ENCODE results near the gene OGG1.

The OGG1 gene

GRCh38 chr3:9795207-9795606 is 45.5 kb downstream of the OGG1 start:
- ATAC-seq = no peak
- no peak for TF ChIP-seq ZFP30 (CRISPR knock-in tag; IDR thresholded peaks at IDR 0.05)
- no peak for TF ChIP-seq ZNF565 (CRISPR knock-in tag; conservative IDR thresholded peaks at IDR 0.05; ENCODE audit: low read depth)
- TF ChIP-seq ZFP3 (CRISPR knock-in tag; IDR thresholded peaks at IDR 0.05) = no peak
- no peak for TF ChIP-seq TSHZ2 (CRISPR knock-in tag; IDR thresholded peaks at IDR 0.05)
- no peak for TF ChIP-seq POU6F1 (CRISPR knock-in tag; IDR thresholded peaks at IDR 0.05; ENCODE audit: borderline replicate concordance, low read depth)
- no peak for TF ChIP-seq GLIS3 (CRISPR knock-in tag; IDR thresholded peaks at IDR 0.05)
- no peak for TF ChIP-seq ZNF70 (CRISPR knock-in tag; IDR thresholded peaks at IDR 0.05)
- TF ChIP-seq RARB (CRISPR knock-in tag; IDR thresholded peaks at IDR 0.05) = no peak
- no peak for TF ChIP-seq ZC3H10 (CRISPR knock-in tag; IDR thresholded peaks at IDR 0.05)
- no peak for TF ChIP-seq BACH2 (CRISPR knock-in tag; IDR thresholded peaks at IDR 0.05; ENCODE audit: borderline replicate concordance)
- no peak for TF ChIP-seq CREB5 (CRISPR knock-in tag; IDR thresholded peaks at IDR 0.05; ENCODE audit: low read depth)
- no peak for TF ChIP-seq TCF4 (CRISPR knock-in tag; IDR thresholded peaks at IDR 0.05; ENCODE audit: borderline replicate concordance)
- TF ChIP-seq CSRNP3 (CRISPR knock-in tag; IDR thresholded peaks at IDR 0.05) = no peak

GRCh38 chr3:9797196-9797945 is 47.6 kb downstream of the OGG1 start:
- ATAC-seq = no peak
- no peak for TF ChIP-seq ESRRG (CRISPR knock-in tag; IDR thresholded peaks at IDR 0.05)
- TF ChIP-seq ZC3H10 (CRISPR knock-in tag; IDR thresholded peaks at IDR 0.05) = no peak
- no peak for TF ChIP-seq ZFP30 (CRISPR knock-in tag; IDR thresholded peaks at IDR 0.05)
- no peak for TF ChIP-seq ISL1 (CRISPR knock-in tag; IDR thresholded peaks at IDR 0.05)
- no peak for TF ChIP-seq SNAI2 (CRISPR knock-in tag; IDR thresholded peaks at IDR 0.05)
- no peak for TF ChIP-seq RARB (CRISPR knock-in tag; IDR thresholded peaks at IDR 0.05)
- TF ChIP-seq ZNF70 (CRISPR knock-in tag; IDR thresholded peaks at IDR 0.05) = no peak
- no peak for TF ChIP-seq GLIS3 (CRISPR knock-in tag; IDR thresholded peaks at IDR 0.05)
- TF ChIP-seq CSRNP3 (CRISPR knock-in tag; IDR thresholded peaks at IDR 0.05) = no peak
- no peak for TF ChIP-seq ZNF565 (CRISPR knock-in tag; conservative IDR thresholded peaks at IDR 0.05; ENCODE audit: low read depth)
- no peak for TF ChIP-seq PATZ1 (CRISPR knock-in tag; IDR thresholded peaks at IDR 0.05; ENCODE audit: borderline replicate concordance)
- TF ChIP-seq OSR1 (CRISPR knock-in tag; IDR thresholded peaks at IDR 0.05) = no peak
- no peak for TF ChIP-seq ZFP3 (CRISPR knock-in tag; IDR thresholded peaks at IDR 0.05)
- TF ChIP-seq CSDC2 (CRISPR knock-in tag; IDR thresholded peaks at IDR 0.05) = no peak
- TF ChIP-seq ARNTL (CRISPR knock-in tag; IDR thresholded peaks at IDR 0.05; ENCODE audit: borderline replicate concordance, low read depth) = no peak
- TF ChIP-seq BACH2 (CRISPR knock-in tag; IDR thresholded peaks at IDR 0.05; ENCODE audit: borderline replicate concordance) = no peak
- no peak for TF ChIP-seq ZNF8 (CRISPR knock-in tag; IDR thresholded peaks at IDR 0.05)
- TF ChIP-seq POU6F1 (CRISPR knock-in tag; IDR thresholded peaks at IDR 0.05; ENCODE audit: borderline replicate concordance, low read depth) = no peak
- no peak for TF ChIP-seq TOX (CRISPR knock-in tag; IDR thresholded peaks at IDR 0.05; ENCODE audit: borderline replicate concordance)
